ENCODE measurements around the gene SUSD1. TPM values are rescaled to one million over a fixed set of nuclear protein-coding genes. Genes with fewer than 3 reads are reported as not detected.

Gene SUSD1
- polyA plus RNA-seq, 1 donor (not counting 4 experiments of a cell fraction or from before 2014, with no cell fraction given): 3.6 TPM

DNA sequence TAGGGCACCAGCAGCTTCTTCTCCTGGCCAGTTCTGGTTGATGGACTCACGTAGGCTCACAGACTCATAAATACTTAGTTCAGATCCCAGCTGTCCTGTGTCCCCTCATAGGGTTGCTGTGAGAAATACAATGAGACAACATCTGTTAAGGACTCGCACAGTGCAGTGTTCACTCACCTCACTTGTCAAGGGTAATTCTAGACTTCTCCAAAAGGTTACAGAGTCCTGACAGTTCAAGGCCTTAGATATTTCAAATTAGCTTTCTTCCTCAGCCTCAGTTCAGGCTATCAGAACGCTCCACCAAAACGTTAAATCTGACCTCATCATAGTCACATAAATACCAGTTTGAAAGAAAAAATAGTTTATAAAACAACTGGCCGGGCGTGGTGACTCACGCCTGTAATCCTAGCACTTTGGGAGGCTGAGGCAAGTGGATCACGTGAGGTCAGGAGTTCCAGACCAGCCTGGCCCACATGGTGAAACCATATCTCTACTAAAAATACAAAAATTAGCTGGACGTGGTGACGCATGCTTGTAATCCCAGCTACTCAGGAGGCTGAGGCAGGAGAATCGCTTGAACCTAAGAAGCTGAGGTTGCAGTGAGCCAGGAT lies 172.1 kb downstream of the SUSD1 start:
- Histone ChIP-seq H3K9me3 (ENCODE audit: control insufficient read depth, low read depth, low read length) (no peaks in the 10 kb centered on the region), H3K36me3 (ENCODE audit: control insufficient read depth in 2 of 2, extremely low read depth in 1 of 2, insufficient read depth in 2 of 2, low read length in 2 of 2) (no peaks in the 10 kb centered on the region), H3K9ac (ENCODE audit: control insufficient read depth, extremely low read depth, insufficient read depth, low read length) (no peak overlapping the region), H3K4me3 (ENCODE audit: control insufficient read depth in 2 of 3, extremely low read depth in 1 of 3, insufficient read depth in 2 of 3, low read depth in 1 of 3, low read length in 3 of 3) (no peak overlapping the region), H3K27me3 (ENCODE audit: control insufficient read depth, extremely low read depth, insufficient read depth, low read length) (no peaks in the 10 kb centered on the region), H4K20me1 (ENCODE audit: control insufficient read depth, extremely low read depth, insufficient read depth, low read length) (no peaks in the 10 kb centered on the region), H3K27ac (ENCODE audit: control insufficient read depth, insufficient read depth, low read length) (no peak overlapping the region), H2AFZ (ENCODE audit: control insufficient read depth, low read length) (no peak overlapping the region), H3K4me1 (ENCODE audit: control insufficient read depth, extremely low read depth, insufficient read depth, low read length) (no peaks in the 10 kb centered on the region), H3K79me2 (ENCODE audit: control insufficient read depth, insufficient read depth, low read length) (no peaks in the 10 kb centered on the region), H3K4me2 (ENCODE audit: control insufficient read depth, extremely low read depth, insufficient read depth, low read depth, low read length) (no peak overlapping the region), H3K9me1 (ENCODE audit: control insufficient read depth, extremely low read depth, insufficient read depth, low read length) (no peaks in the 10 kb centered on the region)
- dilution Hi-C loops (cut with MboI; ENCODE audit: extremely low pct_ligation_motif_present, low sequenced_read_pairs): no loop called here
- no peak for TF ChIP-seq EZH2 (IDR thresholded peaks at IDR 0.05; ENCODE audit: low read length)
- TF ChIP-seq, protein P1, sequence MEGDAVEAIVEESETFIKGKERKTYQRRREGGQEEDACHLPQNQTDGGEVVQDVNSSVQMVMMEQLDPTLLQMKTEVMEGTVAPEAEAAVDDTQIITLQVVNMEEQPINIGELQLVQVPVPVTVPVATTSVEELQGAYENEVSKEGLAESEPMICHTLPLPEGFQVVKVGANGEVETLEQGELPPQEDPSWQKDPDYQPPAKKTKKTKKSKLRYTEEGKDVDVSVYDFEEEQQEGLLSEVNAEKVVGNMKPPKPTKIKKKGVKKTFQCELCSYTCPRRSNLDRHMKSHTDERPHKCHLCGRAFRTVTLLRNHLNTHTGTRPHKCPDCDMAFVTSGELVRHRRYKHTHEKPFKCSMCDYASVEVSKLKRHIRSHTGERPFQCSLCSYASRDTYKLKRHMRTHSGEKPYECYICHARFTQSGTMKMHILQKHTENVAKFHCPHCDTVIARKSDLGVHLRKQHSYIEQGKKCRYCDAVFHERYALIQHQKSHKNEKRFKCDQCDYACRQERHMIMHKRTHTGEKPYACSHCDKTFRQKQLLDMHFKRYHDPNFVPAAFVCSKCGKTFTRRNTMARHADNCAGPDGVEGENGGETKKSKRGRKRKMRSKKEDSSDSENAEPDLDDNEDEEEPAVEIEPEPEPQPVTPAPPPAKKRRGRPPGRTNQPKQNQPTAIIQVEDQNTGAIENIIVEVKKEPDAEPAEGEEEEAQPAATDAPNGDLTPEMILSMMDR (optimal IDR thresholded peaks at IDR 0.05 in 1 of 3, IDR thresholded peaks at IDR 0.05 in 1 of 3, conservative IDR thresholded peaks at IDR 0.05 in 1 of 3; ENCODE audit: extremely low read depth in 1 of 3, insufficient read depth in 2 of 3, low read length in 3 of 3): no peak
- FAIRE-seq (no peak), DNase-seq (ENCODE audit: low read depth, low spot score) (no peak)

DNA sequence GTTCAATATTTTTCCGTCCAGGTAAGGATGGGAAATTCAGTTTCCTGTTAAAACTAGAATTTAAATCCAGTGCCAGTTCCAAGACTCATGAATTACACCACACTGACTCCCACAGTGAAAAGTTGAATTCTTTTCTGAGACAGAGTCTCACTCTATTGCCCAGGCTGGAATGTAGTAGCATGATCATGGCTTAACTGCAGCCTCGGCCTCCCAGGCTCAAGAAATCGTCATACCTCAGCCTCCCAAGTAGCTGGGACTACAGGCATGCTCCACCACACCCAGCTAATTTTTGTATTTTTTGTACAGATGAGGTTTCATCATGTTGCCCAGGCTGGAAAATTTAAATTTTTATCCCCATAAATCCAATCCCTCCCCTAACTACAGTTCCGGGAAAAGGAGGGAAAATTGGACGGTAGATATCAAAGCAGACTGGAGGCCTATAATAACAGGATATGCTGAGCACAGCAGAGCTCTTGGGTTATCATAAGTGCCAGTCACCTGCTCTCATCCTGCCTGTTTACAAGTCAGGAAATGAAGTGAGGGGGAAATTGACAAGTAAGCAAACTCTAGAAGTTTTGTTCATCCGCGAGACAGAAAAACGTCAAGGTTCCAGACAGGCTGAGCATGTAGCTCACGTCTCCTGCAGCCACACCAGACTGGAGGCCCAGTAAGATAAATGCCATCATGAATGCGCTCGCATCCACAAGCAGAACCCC lies 172.8 kb downstream of the SUSD1 start:
- H4K20me1 ChIP-seq (ENCODE audit: control insufficient read depth, extremely low read depth, insufficient read depth, low read length): no peaks in the 10 kb centered on the region
- dilution Hi-C loops (cut with MboI; ENCODE audit: extremely low pct_ligation_motif_present, low sequenced_read_pairs): no loop called here
- no peak overlapping the region for H3K4me3 ChIP-seq (ENCODE audit: control insufficient read depth in 2 of 3, extremely low read depth in 1 of 3, insufficient read depth in 2 of 3, low read depth in 1 of 3, low read length in 3 of 3)
- FAIRE-seq: no peak
- no peak overlapping the region for H3K27ac ChIP-seq (ENCODE audit: control insufficient read depth, insufficient read depth, low read length)
- H3K9ac ChIP-seq (ENCODE audit: control insufficient read depth, extremely low read depth, insufficient read depth, low read length): no peak overlapping the region
- no peaks in the 10 kb centered on the region for H3K27me3 ChIP-seq (ENCODE audit: control insufficient read depth, extremely low read depth, insufficient read depth, low read length)
- no peaks in the 10 kb centered on the region for H3K9me1 ChIP-seq (ENCODE audit: control insufficient read depth, extremely low read depth, insufficient read depth, low read length)
- TF ChIP-seq, protein P1 (optimal IDR thresholded peaks at IDR 0.05 in 1 of 3, IDR thresholded peaks at IDR 0.05 in 1 of 3, conservative IDR thresholded peaks at IDR 0.05 in 1 of 3; ENCODE audit: extremely low read depth in 1 of 3, insufficient read depth in 2 of 3, low read length in 3 of 3): no peak
- no peak for TF ChIP-seq EZH2 (IDR thresholded peaks at IDR 0.05; ENCODE audit: low read length)
- H3K4me1 ChIP-seq (ENCODE audit: control insufficient read depth, extremely low read depth, insufficient read depth, low read length): no peaks in the 10 kb centered on the region
- no peak overlapping the region for H2AFZ ChIP-seq (ENCODE audit: control insufficient read depth, low read length)
- no peak for DNase-seq (ENCODE audit: low read depth, low spot score)
- H3K4me2 ChIP-seq (ENCODE audit: control insufficient read depth, extremely low read depth, insufficient read depth, low read depth, low read length): no peak overlapping the region
- no peaks in the 10 kb centered on the region for H3K9me3 ChIP-seq (ENCODE audit: control insufficient read depth, low read depth, low read length)
- H3K79me2 ChIP-seq (ENCODE audit: control insufficient read depth, insufficient read depth, low read length): no peaks in the 10 kb centered on the region
- no peaks in the 10 kb centered on the region for H3K36me3 ChIP-seq (ENCODE audit: control insufficient read depth in 2 of 2, extremely low read depth in 1 of 2, insufficient read depth in 2 of 2, low read length in 2 of 2)

Measured in keratinocyte (primary cell).